Psoas muscle (tissue), 8 donors: ENCODE data around the gene NEUROG3. TPM values are rescaled to one million over a fixed set of nuclear protein-coding genes. Genes with fewer than 3 reads are reported as not detected.

Experiments used
- ATAC-seq, 4 donors: fragments of 200-7000 bp; cut with Tn5 transposase; one replicate each; pipeline ENCODE4 v1.9.1; 2020; ENCODE audit warnings: moderate library complexity in 3 of 4, mild to moderate bottlenecking in 2 of 4
- DNase-seq, 2 donors: peaks; one replicate each; pipeline ENCODE4 v3.0.0-alpha.2; 2020
- H3K27ac ChIP-seq: fragments of 200-600 bp; one replicate; pipeline ENCODE4 v1.8.0; 2022
- H3K27me3 ChIP-seq, 3 donors: fragments of 200-600 bp in 1 of 3; one replicate each; pipeline versions ENCODE4 v1.6.1 to v1.8.0; 2013 to 2022; ENCODE audit warnings: low read length in 2 of 3, mild to moderate bottlenecking in 2 of 3, moderate library complexity in 1 of 3; ENCODE audit not compliant: insufficient read depth in 3 of 3
- H3K36me3 ChIP-seq, 2 donors: fragments of 200-600 bp in 1 of 2; one replicate each; pipeline versions ENCODE4 v1.6.1 to v1.8.0; 2013 to 2022; ENCODE audit warnings: low read depth in 1 of 2, mild to moderate bottlenecking in 1 of 2, moderate library complexity in 1 of 2; ENCODE audit not compliant: insufficient read depth in 1 of 2
- H3K4me1 ChIP-seq: fragments of 200-600 bp; one replicate; pipeline ENCODE4 v1.8.0; 2022
- H3K4me3 ChIP-seq: fragments of 200-600 bp; one replicate; pipeline ENCODE4 v1.8.0; 2022; ENCODE audit warnings: mild to moderate bottlenecking
- H3K9me3 ChIP-seq: fragments of 200-600 bp; one replicate; pipeline ENCODE4 v1.8.0; 2022
- WGBS, 3 donors: extraction: QIAGEN DNeasy Blood & Tissue Kit; methylation state at CpG; one replicate each; pipeline versions ENCODE4 v1.1.6 to v1.1.7; 2013; 5-methylcytosine and 5-hydroxymethylcytosine counted together
- intact Hi-C, 2 donors: fragments of 100-400 bp; cut with DNase I; formaldehyde crosslinking; loops; one replicate each; pipeline versions ENCODE4 v1.11.0 to v1.14.2; 2022
- polyA plus RNA-seq, 3 donors: library from polyadenylated mRNA; stranded (reverse); fragments of 200-250 nt; gene quantifications; one replicate each; pipeline ENCODE4 v1.2.3, GENCODE V29; 2013
- total RNA-seq, 4 donors: library from RNA; stranded (reverse); fragmentation: NEBNext Ultra II Directional in 2 of 4; extraction: Animal tissue kit (Norgen Biotek cat#: 25700) in 2 of 4; gene quantifications; one replicate each; pipeline versions ENCODE4 v1.2.1 to v1.2.4, GENCODE V29; 2021 to 2023
- TF ChIP-seq, protein P1 (sequence below): fragments of 200-600 bp; IDR thresholded peaks from one replicate; pipeline ENCODE4 v1.8.0; 2022; ENCODE audit warnings: antibody characterized with exemption
- donor health status: healthy with polysubstance abuse.
- donor health status: DM: no; HTN: no; CAD: no; lungs with moderate emphysema.
- donor health status: Bipolar disorder and iron deficiency.
- donor health status: healthy.
- donor health status: DM: yes; HTN: yes; CAD: no.
- donor health status: DM: no; HTN: no; CAD: no.
- donor health status: DM: no; HTN: no; CAD: no.
- donor health status: DM: yes; HTN: yes; CAD: no.

The NEUROG3 gene
- total and polyA plus RNA-seq, 7 donors: 0.01 TPM; not detected in 6

DNA sequence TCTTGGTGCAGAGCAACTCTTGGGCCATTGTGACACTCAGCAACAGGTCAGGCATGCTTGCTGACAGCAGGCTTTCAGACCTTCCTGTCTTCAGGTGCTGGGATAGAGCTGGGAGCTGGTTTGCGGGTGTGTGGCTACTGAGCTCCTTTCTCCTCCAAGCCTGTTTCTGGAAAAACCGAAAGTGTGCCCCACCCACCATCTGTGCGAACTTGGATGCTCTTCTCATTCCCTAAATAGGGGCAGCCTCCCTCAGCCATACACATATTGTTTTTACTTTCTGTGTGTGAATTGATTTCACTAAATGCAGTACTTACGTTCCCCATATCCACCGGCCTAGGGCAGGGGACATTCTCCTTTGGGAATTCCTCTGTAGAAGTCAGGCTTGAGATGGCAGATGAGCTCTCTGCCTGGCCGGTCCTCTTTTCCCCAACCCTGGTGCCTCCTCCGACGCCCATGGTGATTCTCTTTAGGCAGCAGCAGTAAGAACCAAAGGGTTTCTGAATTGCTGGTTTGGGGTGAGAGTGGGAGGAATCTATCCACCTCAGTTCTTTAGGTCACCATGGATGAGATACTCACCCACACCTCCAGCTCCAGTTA, 6.3 kb upstream of the NEUROG3 start:
- Histone ChIP-seq H3K4me1 (no peaks in the 10 kb centered on the region), H3K27me3 (peaks cover 3 to 66% (median 28%) of the 10 kb centered on the region in 3 donors), H3K9me3 (no peaks in the 10 kb centered on the region), H3K27ac (no peak overlapping the region), H3K36me3 (no peaks in the 10 kb centered on the region), H3K4me3 (no peak overlapping the region)
- intact Hi-C loops: no loop called here
- ATAC-seq (no peak), DNase-seq (no peak)
- TF ChIP-seq, protein P1, sequence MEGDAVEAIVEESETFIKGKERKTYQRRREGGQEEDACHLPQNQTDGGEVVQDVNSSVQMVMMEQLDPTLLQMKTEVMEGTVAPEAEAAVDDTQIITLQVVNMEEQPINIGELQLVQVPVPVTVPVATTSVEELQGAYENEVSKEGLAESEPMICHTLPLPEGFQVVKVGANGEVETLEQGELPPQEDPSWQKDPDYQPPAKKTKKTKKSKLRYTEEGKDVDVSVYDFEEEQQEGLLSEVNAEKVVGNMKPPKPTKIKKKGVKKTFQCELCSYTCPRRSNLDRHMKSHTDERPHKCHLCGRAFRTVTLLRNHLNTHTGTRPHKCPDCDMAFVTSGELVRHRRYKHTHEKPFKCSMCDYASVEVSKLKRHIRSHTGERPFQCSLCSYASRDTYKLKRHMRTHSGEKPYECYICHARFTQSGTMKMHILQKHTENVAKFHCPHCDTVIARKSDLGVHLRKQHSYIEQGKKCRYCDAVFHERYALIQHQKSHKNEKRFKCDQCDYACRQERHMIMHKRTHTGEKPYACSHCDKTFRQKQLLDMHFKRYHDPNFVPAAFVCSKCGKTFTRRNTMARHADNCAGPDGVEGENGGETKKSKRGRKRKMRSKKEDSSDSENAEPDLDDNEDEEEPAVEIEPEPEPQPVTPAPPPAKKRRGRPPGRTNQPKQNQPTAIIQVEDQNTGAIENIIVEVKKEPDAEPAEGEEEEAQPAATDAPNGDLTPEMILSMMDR: no peak
- 11 to 12% (median 12%) methylated on average over 8 of the region's 8 CpGs for WGBS, 3 donors

DNA sequence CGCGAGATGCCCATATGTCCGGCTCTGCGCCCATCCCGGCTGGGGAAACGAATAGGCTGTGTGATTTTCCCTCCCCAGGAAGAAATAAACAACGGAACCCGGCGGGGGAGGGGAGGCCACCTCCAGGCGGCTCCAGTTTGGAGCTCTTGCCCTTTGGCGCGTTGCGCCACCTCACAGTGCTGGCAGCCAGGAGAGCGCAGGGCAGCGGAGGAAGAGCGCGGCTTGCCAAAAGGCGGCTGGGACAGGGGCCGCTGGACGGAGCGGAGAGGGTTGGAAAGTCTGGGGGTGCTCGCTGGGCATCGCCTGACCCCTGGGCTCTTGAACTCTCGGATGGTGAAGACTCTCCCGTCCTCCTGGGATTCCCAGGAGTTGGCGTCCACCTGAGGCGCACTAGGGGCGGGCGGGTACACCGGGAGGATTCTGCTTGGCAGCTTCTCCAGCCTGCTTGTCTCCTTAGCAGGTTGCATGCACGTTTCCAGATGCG, 5.3 kb upstream of the NEUROG3 start:
- no peak overlapping the region for H3K27ac ChIP-seq
- DNase-seq: no peak
- 2 to 3% (median 2%) methylated on average over 31 to 32 of the region's 32 CpGs for WGBS, 3 donors
- H3K36me3 ChIP-seq: no peaks in the 10 kb centered on the region
- no peak for ATAC-seq
- TF ChIP-seq, protein P1: no peak
- intact Hi-C loops: no loop called here
- no peak overlapping the region for H3K4me3 ChIP-seq
- H3K4me1 ChIP-seq: peaks cover under 1% of the 10 kb centered on the region
- H3K27me3 ChIP-seq: peaks cover 3 to 76% (median 29%) of the 10 kb centered on the region in 3 donors
- no peaks in the 10 kb centered on the region for H3K9me3 ChIP-seq

DNA sequence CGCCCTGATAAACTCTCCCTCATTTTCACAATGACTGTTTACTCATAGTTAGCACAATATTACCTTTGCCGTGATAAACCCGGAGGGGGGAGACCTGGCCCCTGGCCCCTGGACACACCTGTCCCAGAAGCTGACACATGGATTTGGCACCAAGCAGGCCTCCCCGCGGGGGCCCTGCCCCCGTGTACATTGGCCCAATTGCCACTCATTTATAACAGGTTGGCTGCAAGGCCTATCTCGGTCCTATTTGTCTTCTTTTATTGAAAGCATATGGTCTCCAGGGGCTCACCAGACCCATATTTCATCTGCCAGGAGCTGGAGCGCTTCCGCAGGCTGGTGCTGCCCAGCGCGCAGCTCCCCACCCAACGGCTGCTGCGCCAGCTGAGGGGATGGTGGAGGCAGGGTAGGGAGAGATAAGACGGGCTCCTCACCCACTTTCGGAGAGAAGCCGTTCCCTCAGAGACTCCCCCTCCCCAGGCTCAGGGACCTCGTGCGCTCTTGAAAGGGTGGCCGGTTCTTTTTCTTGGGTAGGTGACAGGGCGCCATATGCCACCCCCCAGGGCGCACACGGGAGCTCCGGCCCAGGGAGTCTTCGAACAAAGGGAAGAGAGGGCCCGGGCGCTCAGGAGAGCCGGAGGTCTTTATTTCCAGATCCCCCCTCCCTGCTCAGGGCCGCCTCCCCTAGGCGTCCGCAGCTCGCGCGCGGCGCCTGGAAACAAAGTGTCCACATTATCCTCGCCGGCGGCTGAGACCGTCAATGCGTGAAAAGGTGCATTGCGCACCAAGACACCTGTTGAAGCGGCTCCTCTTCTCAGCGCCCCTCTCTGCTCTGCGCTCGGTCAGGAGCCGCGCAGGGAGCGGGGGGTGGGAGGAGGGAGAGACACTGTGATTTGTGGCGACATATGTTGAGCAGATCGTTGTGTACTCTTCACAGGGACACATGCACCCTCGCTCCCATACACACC, 4.3 kb upstream of the NEUROG3 start:
- Histone ChIP-seq H3K27me3 (peaks cover 3 to 86% (median 39%) of the 10 kb centered on the region in 3 donors), H3K4me1 (peaks cover 6% of the 10 kb centered on the region), H3K36me3 (no peaks in the 10 kb centered on the region), H3K9me3 (no peaks in the 10 kb centered on the region), H3K27ac (no peak overlapping the region), H3K4me3 (no peak overlapping the region)
- DNase-seq: no peak
- TF ChIP-seq, protein P1: no peak
- intact Hi-C loops: no loop called here
- WGBS, 3 donors: 1 to 3% (median 2%) methylated on average over 43 to 51 of the region's 51 CpGs
- ATAC-seq: no peak

DNA sequence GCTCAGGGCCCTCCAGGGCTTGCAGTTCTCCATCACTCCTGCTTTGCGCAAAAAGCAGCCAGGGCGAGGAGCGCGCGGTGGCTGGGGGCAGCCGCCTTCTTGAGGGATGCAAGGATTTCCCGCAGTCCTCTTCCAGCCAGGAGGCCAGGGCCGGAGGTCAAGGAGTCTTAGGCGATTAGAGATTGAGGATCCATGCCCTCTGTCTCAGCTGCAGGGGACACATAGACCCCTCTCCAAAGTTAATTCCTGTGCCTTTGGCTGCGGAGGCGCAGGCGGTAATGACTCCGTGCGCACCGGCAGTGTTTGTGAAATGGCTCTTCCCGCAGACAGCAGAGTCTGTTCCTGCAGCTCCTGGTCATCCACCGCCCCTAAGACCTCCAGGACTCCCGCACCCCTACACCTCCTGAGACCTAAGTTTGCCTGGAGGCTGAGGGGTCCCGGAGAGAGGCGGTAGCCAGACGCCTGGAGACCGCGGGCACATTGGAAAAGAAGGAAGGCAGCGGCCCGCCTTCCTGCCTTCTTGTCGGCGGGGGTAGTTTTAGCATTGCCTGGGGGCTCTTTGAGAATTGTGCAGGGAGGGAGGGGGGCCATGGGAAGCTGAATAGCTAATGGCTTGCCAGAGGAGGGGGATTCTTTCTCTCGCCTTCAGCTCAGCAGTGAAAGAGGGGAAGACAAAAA, 3.3 kb upstream of the NEUROG3 start:
- no peak for ATAC-seq

More for the DNA sequence above, 3.3 kb upstream of the NEUROG3 start:
- H3K4me1 ChIP-seq: peaks cover 6% of the 10 kb centered on the region
- peaks cover 3 to 96% (median 46%) of the 10 kb centered on the region in 3 donors for H3K27me3 ChIP-seq
- H3K27ac ChIP-seq: no peak overlapping the region
- WGBS, 3 donors: 1% methylated on average over 28 of the region's 28 CpGs
- intact Hi-C loops: no loop called here
- H3K36me3 ChIP-seq: no peaks in the 10 kb centered on the region
- no peaks in the 10 kb centered on the region for H3K9me3 ChIP-seq
- H3K4me3 ChIP-seq: no peak overlapping the region
- DNase-seq: no peak
- TF ChIP-seq, protein P1: no peak
